GM11168 (cell line): ENCODE measurements around the gene PEX7.
"Not testable (repeated sequence)": the region's sequence is repeated elsewhere in the genome, so short reads cannot be mapped to it uniquely, and the experiment has no call there.

Experiments used
- in situ Hi-C: fragments of 300-500 bp; cut with MboI; formaldehyde crosslinking; loops from one replicate; pipeline ENCODE4 v1.12.0; 2022; ENCODE audit warnings: low sequenced_read_pairs; ENCODE audit not compliant: unreplicated experiment

Gene PEX7

DNA sequence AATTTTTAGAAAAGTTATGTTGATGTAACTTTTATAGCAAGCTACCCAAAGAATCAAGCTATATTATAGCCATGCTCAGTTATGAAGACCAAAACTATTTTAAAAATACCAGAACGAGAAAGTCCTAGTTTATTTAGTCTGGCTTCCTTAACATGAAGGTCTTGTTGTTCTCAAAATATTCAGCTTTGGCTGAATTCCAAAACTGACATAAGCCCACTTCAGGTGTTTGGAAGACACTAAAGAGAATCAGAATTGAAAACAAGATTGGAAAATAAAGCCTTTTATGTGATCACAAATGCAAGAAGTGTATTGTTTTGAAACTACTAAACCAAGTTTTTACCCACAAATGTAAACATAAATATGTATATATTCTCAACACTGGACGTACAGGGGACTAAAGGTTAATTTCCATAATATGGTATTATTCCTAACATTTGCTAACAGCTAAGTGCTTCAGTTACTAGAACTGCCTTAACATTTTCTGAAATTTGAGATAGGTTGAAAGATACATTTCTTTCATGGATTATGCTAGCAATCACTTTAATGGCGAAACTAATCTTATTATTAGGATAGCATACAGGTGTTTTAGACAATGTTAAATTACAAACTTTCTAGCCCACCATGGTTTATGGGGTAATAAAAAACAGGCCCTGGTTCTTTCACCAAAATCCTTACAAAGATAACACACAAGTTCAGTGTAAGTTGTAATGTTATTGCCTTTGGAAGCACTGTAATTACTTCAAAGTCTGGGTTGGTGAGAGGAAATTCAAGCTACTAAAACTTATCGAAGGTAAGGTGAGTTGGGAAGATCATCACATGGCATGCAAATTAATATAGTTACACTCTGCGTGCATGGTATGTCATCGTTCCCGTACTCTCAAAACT, 31.7 kb upstream of the PEX7 start:
- in situ Hi-C loops = no loop called here

DNA sequence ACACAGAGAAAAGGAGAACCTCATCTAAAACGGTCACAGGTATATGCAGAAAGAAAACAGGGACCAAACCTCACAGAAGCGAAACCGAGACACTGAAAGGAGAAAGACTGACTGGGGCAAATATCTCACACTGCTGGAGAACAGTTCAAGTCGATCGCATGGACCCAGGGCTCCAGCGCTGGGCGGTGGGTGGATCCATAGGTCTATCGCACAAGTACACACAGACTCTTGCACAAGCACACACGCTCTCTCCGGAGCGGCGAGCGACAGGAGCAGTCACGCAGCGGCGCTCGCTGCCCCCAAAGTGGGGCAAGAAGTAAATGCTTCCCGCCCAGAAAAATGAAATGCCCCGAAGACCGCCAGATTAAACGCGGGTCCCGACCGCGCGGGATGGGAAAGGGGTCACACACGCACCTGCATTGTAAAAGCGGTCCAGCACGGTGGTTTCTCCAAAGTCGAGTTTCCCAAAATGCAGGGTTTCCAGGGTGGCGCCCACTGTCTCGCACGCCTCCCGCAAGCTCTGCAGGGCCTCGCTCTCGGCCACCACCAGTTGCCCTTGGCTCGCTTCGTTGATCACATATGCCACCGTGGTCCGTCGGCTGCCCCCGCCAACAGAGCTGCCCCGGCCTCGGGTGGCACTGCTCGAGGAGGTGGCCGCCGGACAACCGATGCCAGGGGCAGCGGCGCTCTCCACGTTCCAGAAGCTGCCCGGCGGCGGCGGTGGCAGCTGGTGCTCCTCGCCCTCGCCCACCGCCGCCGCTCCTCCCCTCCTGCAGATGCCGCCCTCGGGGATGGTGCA, 30.9 kb upstream of the PEX7 start:
- in situ Hi-C loops = no loop called here

DNA sequence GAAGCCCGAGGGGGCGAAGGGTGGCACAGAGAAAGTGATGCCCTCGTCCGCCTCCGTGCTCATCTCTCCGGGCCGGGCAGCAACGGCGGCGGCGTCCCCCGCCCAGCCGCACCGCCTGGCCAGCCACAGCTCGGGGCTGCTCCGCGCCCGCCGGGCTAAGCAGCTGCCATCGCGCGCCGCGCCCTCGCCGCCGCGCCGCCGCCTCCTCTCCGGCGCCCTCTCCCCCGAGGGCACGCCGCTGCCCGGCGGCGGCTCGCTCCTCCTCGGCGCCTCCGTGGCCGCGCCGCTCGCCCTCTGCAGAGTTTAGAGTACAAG, 30.3 kb upstream of the PEX7 start:
- in situ Hi-C loops = no loop called here

DNA sequence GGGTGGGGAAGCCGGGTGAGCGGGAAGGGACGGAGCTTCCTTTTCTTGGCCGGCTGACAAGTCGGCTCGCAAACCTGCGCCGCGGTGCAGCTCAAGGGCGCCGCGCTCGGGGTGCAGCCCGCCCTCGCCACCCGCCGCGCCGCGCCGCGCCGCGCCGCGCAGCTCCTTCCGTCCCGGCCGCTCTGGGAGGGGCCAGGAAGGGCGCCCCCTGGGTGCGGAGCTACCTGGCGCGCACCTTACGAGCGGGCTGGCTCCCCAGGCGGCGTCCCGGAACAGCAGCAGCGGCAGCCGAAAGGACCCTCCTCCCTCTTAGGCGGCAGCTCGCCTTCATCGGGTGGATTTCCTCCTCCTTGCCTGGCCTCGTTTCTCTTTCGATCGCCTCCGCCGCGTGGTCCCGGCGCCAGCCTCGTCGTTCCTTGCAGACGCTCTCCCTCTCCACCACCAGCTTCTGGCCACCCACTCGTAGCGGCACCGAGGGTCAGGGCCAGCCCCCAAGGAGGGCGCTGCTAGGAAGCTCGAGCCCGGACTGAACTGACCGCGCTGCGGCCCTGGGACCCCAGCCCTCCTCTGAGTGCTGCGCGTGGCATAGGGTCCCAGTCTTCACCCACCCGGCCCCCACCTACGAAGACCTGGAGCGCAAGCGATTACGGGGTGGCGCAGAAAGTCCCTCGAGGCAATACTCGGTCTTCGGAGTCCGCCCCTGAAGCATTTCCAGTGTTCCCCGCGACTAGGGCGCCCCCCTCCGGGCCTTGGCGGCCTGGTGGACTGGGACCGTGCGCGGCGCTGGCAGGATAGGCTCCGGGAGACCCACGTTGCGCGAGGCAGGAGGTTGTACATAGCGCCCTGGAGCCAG, 29.8 kb upstream of the PEX7 start, which contains the start of gene MAP3K5:
MAP3K5 (minus strand) TSS at position 68 of the 853 bp plus-strand sequence. CDS start 320 bp downstream, outside the sequence.
- in situ Hi-C loops = no loop called here

DNA sequence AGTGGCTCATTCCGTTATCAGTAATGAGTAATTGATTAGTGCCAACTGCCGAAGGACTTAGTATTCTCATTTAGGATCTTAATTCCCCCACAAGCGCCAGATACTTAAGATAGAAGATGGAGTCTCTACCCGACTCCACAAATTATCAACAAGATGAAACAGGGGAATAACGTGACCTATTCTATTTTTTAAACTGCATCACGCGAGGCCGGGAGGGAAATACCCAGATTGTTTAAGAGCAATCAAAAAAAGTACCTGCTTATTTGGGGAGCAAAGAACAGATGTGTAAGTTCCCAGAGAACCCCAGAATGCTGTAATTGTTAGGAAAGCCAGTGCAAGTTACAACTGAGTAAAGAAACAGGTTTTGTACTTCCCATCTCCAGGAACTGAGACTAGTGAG, 29.0 kb upstream of the PEX7 start:
- in situ Hi-C loops = no loop called here

DNA sequence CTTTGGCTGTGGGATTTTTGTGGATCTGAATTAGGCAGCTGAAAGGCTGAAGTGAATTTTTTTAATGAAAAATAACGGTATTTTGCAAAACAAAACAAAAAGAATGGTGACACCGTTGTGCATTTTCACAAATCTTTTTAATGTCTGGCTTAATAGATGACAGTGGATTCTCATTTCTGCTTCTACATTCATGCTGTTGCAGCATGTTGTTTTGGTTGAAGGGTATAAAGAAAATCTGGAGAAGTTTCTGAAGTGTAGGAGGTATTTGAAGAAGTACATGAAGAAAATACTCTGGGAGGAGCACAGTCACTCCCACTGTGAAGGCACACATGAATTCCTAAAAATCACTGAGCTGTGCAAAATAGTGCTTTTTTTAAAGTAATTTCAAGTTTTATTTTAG, 27.0 kb upstream of the PEX7 start:
- in situ Hi-C loops = loop anchor here (5.0 kb wide), 1 partner anchor 153 kb away; no protein-coding TSS in a partner anchor

DNA sequence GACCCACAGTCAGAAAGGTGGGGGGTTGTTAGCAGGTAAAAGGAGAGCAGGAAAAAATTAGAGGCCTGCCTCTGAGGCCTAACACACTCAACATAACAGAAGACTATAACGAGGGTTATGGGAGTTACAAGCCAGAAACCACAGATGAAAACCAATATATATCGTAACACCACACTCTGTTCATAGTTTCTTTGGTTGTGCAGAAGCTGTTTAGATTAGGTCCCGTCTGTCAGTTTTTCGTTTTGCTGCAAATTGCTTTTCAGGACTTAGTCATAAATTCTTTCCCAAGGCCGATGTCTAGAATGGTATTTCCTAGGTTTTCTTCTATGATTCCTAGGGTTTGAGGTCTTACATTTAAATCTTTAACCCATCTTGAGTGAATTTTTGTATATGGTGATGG, 26.4 kb upstream of the PEX7 start:
- in situ Hi-C loops = loop anchor here (5.0 kb wide), 1 partner anchor 154 kb away; no protein-coding TSS in a partner anchor

DNA sequence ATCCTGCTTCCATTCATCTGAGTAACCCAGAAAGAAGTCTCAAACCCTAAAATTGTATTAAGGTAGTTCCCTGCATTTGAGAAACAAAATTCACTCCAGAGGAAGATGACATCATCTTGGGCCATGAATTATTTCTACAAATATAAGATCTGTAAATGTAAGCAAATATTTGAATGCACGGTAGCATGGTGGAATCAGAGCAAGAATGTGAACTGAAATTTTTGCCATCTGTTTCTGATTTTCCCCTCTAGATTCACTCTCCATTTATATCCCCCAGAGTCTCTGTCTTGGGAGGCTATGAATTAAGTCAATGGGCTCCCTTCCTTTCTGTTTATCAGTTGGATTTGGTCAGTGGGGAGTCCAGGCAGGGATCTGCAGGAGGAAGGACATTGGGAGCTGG, 24.3 kb upstream of the PEX7 start:
- in situ Hi-C loops = loop anchor here (5.0 kb wide), 1 partner anchor 156 kb away; no protein-coding TSS in a partner anchor

DNA sequence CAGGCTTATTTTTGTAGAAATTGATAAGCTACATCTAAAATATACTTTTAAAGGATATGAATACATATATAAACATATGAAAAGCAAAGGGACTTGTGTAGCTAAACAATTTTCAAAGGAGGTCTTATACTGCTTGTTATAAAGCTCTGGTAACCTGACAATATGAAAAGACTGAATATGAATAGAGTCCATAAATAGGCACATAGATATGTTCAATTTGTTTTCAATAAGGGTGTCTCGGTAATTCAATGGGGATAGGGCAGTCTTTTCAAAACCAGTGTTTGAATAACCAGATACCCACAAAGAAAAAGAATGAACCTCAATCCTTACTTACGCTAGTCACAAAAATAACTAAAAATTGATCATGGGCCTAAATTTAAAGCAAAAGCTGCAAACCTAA, 20.8 kb upstream of the PEX7 start:
- in situ Hi-C loops = no loop called here

DNA sequence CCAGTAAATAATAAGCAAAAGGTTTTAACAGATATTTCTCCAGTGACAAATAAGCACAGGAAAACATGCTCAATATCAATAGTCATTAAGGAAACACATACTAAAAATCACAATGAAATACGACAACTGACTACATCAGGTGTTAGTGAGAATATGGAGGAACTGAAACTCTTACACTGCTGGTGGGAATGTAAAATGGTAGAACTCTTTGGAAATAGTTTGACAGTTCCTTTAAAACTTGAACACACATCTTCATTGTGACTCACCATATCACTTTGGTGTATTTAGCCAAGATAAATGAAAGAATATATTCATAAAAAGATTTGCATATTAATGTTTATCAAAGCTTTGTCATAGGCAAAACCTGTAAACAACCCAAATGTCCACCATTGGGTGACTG, 18.8 kb upstream of the PEX7 start:
- in situ Hi-C loops = no loop called here

DNA sequence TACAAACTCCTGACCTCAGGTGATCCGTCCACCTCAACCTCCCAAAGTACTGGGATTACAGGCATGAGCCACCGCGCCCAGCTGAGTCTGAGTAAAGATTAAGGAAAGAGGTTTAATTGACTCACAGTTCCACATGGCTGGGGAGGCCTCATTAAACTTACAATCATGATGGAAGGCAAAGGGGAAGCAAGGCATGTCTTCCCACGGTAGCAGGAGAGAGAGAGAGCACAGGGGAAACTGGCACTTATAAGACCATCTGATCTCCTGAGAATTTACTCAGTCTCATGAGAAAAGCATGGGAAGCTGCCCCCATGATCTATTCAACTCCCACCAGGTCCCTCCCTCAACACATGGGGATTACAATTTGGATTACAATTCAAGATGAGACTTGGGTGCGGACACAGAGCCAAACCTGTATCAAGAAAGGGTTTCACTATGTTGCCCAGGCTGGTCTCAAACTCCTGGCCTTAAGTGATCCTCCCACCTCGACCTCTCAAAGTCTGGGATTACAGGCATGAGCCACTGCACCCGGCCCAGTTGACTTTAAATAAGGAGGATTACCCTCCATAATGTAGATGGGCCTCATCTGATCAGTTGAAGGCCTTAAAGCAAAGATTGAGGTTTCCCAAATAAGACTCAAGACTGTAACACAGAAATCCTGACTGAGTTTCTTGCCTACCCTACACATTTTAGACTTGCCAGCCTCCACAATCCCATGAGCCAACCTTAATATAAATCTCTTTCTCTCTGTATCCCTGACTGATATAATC, 13.1 kb upstream of the PEX7 start:
- in situ Hi-C loops = no loop called here

DNA sequence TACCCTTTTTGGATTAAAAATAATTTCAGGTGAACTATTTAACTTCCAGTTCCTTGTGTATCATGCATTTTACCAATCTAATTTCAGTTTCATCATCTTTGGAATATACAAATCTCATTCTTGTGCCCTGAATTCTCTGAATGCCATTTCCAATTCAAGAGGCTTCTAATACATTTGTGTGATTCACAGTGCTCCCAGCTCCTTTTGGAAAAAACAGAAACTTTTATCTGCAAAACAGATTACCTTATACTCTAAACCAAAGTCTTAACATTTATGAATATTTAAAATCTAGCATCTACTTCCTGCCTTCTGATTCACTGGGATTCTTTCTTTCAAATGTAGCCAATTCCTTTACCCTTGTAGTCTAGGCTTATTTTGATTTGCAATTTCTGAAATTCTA, 11.1 kb upstream of the PEX7 start:
- in situ Hi-C loops = no loop called here

DNA sequence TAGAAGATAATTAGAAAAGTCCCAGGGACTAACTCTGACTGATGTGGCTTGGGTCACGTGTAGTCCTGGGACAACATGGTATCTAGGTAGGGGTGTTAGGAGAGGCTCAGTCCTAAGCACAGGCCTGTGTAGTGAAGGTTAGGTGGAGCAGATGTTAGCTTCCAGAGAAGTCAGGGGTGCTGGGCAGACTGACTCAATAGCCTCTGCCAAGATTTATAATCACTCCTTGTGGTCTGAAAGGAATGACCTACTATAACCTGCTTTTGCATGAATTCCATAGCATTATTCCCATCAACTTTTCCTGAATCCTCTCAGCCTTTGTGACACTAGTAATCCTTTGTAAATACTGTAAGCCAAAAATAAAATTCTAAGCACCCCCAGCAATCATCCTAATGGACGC, 10.2 kb upstream of the PEX7 start:
- in situ Hi-C loops = no loop called here

DNA sequence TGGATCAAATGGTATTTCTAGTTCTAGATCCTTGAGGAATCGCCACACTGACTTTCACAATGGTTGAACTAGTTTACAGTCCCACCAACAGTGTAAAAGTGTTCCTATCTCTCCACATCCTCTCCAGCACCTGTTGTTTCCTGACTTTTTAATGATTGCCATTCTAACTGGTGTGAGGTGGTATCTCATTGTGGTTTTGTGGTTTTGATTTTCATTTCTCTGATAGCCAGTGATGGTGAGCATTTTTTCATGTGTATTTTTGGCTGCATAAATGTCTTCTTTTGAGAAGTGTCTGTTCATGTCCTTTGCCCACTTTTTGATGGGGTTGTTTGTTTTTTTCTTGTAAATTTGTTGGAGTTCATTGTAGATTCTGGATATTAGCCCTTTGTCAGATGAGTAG, 6.8 kb upstream of the PEX7 start:
- in situ Hi-C loops = not testable (repeated sequence)

DNA sequence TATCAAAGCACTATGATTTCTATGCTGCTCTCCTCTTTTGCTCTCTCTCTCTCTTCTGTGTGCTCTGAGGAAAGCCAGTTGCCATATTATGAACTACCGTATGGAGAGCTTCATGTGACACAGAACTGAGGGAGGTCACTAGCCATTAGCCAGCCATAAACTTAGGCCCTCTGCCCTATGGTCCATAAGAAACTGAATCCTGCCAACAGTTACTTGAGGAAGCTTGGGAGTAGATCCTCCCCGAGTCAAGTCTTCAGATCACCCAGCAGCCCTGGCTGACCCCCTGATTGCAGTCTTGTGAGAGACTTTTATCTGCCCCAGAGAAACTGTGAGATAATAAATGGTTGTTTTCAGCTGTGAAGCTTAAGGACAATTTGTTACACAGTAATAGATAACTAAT, 5.7 kb upstream of the PEX7 start:
- in situ Hi-C loops = no loop called here

DNA sequence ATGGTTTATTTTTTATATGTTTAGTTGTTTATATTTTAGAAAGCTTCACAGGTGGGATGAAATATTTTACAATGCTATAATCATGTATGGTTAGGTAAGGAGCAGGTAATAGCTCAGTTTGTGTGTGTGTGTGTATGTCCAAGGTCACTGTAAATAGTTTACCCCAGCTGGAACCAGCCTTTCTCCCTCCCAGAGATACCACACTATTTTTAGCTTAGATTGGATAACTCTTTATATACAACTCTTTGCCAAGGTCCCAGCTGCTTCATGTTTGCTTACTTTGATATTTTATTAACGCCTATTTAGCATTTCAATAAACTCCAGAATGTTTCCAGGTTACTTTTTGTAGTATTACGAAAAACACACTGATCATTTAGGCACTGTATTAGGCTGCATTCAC, 1.8 kb upstream of the PEX7 start:
- in situ Hi-C loops = no loop called here

DNA sequence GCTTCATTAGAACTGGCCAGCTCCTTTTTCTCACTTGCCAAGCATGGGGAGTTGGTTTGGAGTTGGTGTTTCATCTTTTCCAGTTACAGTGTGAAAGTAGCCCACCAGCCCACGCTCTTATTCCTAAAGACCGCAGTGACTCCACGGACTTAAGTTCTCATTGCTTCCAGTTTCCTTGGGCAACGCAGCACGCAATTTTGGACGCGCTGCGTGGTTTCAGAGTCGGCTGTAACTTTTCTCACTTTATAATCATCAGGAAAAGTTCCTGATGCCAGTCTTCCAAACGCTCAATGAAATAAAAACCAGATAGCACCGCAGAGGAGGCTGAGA, 381 bp upstream of the PEX7 start:
- in situ Hi-C loops = no loop called here

DNA sequence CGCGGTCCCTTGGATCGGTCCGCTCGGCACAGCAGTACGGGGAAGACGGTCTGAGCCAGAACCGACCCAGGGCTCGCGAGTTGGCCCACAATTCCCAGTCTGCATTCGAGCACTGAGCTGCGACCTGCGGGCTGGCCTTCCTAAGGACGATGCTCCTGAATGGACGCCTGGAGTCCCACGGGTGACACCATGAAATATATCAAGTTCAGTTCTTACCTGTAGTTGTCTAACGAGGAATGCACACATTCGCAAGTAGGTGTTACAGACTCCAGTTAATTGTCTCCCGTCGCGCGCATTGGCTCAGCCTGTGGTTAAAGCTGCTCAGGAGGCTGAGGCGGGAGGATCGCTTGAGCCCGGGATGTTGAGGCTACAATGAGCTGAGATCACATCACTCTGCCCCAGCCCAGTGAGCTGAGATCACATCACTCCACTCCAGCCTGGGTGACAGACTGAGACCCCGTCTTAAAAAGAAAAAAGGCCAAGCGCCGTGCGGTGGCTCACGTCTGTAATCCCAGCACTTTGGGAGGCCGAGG, 802 bp downstream of the PEX7 start:
- in situ Hi-C loops = no loop called here

DNA sequence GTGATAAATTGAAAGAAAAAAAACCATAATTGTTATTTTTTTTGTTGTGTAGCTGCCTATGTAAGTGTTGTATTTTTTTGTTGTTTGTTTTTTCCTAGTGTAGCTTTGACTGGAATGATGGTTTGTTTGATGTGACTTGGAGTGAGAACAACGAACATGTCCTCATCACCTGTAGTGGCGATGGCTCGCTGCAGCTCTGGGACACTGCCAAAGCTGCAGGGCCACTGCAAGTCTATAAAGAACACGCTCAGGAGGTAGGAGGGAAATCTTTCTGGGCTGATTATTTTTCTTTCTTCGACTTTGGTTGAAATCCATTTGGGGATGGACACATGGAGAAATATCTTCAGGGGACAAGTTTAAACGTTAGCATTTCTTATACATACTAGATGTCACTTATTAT, 3.8 kb downstream of the PEX7 start:
- in situ Hi-C loops = no loop called here
